ENCODE measurements around the gene ZNF75A.

ZNF75A gene

GRCh38 chr16:3282730-3283542, 22.4 kb upstream of the ZNF75A start, which contains the start of gene ZNF263 (continued):
- TF ChIP-seq HIC1 (tag by site-specific recombination; IDR thresholded peaks at IDR 0.05), result peak; percentile 48; the same call in 1 of the 2 replicates
- TF ChIP-seq PRDM4 (tag by site-specific recombination; IDR thresholded peaks at IDR 0.05), result no peak; the same call in 1 of the 2 replicates
- TF ChIP-seq ZNF549 (tag by site-specific recombination; IDR thresholded peaks at IDR 0.05), result no peak
- peak; percentile 72 for TF ChIP-seq KLF8 (tag by site-specific recombination; IDR thresholded peaks at IDR 0.05)
- TF ChIP-seq HOXA7 (CRISPR knock-in tag; IDR thresholded peaks at IDR 0.05; ENCODE audit: borderline replicate concordance), result no peak
- TF ChIP-seq ZNF394 (tag by site-specific recombination; IDR thresholded peaks at IDR 0.05; ENCODE audit: borderline replicate concordance), result peak; percentile 73
- TF ChIP-seq ZSCAN4 (tag by site-specific recombination; IDR thresholded peaks at IDR 0.05), result 0 out of 2 replicates have a peak, but pooled peaks have one; percentile 7
- TF ChIP-seq ZNF16 (tag by site-specific recombination; IDR thresholded peaks at IDR 0.05; ENCODE audit: low read depth), result no peak
- peak; percentile 91 for TF ChIP-seq ZFHX2 (tag by site-specific recombination; conservative IDR thresholded peaks at IDR 0.05)
- peak; percentile 87 for TF ChIP-seq EGR2 (tag by site-specific recombination; IDR thresholded peaks at IDR 0.05; ENCODE audit: low read depth)
- peak; percentile 89 for TF ChIP-seq ZNF629 (tag by site-specific recombination; IDR thresholded peaks at IDR 0.05)
- TF ChIP-seq HOXC10 (CRISPR knock-in tag; IDR thresholded peaks at IDR 0.05), result no peak; the same call in 1 of the 2 replicates
- peak; percentile 69 for TF ChIP-seq ZEB2 (tag by site-specific recombination; IDR thresholded peaks at IDR 0.05)
- no peak for TF ChIP-seq ZFP3 (tag by site-specific recombination; IDR thresholded peaks at IDR 0.05; ENCODE audit: low read depth)
- TF ChIP-seq ZNF133 (tag by site-specific recombination; IDR thresholded peaks at IDR 0.05), result no peak
- no peak for TF ChIP-seq ZNF416 (tag by site-specific recombination; IDR thresholded peaks at IDR 0.05)
- no peak for TF ChIP-seq ZNF513 (tag by site-specific recombination; IDR thresholded peaks at IDR 0.05)
- no peak for TF ChIP-seq ZNF670 (tag by site-specific recombination; IDR thresholded peaks at IDR 0.05; ENCODE audit: low read depth)
- peak; percentile 48 for TF ChIP-seq OSR2 (tag by site-specific recombination; IDR thresholded peaks at IDR 0.05)
- TF ChIP-seq BCL11A (tag by site-specific recombination; IDR thresholded peaks at IDR 0.05; ENCODE audit: low read depth), result no peak
- TF ChIP-seq ZSCAN18 (tag by site-specific recombination; IDR thresholded peaks at IDR 0.05), result no peak
- TF ChIP-seq WT1 (tag by site-specific recombination; IDR thresholded peaks at IDR 0.05), result 0 out of 2 replicates have a peak, but pooled peaks have one; percentile 18
- TF ChIP-seq ZNF654 (tag by site-specific recombination; IDR thresholded peaks at IDR 0.05; ENCODE audit: low read depth), result no peak
- peak; percentile 83; the same call in 1 of the 2 replicates for TF ChIP-seq ZNF324 (tag by site-specific recombination; IDR thresholded peaks at IDR 0.05)
- TF ChIP-seq ZNF398 (tag by site-specific recombination; IDR thresholded peaks at IDR 0.05), result 0 out of 2 replicates have a peak, but pooled peaks have one; percentile 16
- TF ChIP-seq ZNF843 (tag by site-specific recombination; IDR thresholded peaks at IDR 0.05), result no peak; the same call in 1 of the 2 replicates
- no peak; the same call in 1 of the 2 replicates for TF ChIP-seq ZNF610 (tag by site-specific recombination; IDR thresholded peaks at IDR 0.05; ENCODE audit: borderline replicate concordance)
- TF ChIP-seq ZNF571 (tag by site-specific recombination; IDR thresholded peaks at IDR 0.05), result no peak

Measured in HEK293 (cell line).